K562 (cell line): ENCODE measurements around the gene MACROD2. TPM values are rescaled to one million over a fixed set of nuclear protein-coding genes. Genes with fewer than 3 reads are reported as not detected.

Source experiments
- ATAC-seq: fragments of 200-7000 bp; cut with Tn5 transposase; 3 replicates; pipeline ENCODE4 v1.9.1; 2020; ENCODE audit warnings: moderate library complexity
- BruUV-seq: library from RNA; stranded (reverse); fragments of 400-500 nt; replicated peaks from 2 replicates; lab custom pipeline; 2021; lab: Mats Ljungman, UMichigan
- CTCF ChIA-PET: fragments of 300-600 bp; formaldehyde crosslinking; extraction: SDS; loops from one replicate; lab custom pipeline; 2021; ENCODE audit warnings: low intra/inter-chr PET ratio; lab: Yijun Ruan, JAX
- POLR2A ChIA-PET: fragments of 300-600, 350-650 bp; sonication (Branson Sonifier 250); formaldehyde crosslinking; extraction: SDS; loops from one replicate; lab custom pipeline; 2021; ENCODE audit warnings: antibody characterized with exemption, inconsistent platforms; lab: Yijun Ruan, JAX
- DNase-seq, 4 experiments: peaks; one replicate each; pipeline versions ENCODE4 v3.0.0 to v3.0.0-alpha.2; 2011 to 2018; ENCODE audit warnings: low spot score in 3 of 4, mixed read lengths in 3 of 4; ENCODE audit errors: extremely low read depth in 1 of 4
- FAIRE-seq: peaks from 2 replicates; lab custom pipeline; 2011; peaks lifted over from hg19 to GRCh38; lab: Jason Lieb, UNC
- H2AFZ ChIP-seq: 2 replicates; pipeline ENCODE4 v1.6.0; 2011; ENCODE audit warnings: low read depth, low read length, control low read depth, inconsistent platforms
- H3K27ac ChIP-seq: fragments of 200-600 bp; 3 replicates; pipeline ENCODE4 v1.8.0; 2011; ENCODE audit warnings: low read depth, mild to moderate bottlenecking, control low read depth, inconsistent platforms, low read length, moderate library complexity, mixed read lengths; ENCODE audit errors: extremely low read depth
- H3K27me3 ChIP-seq, 2 experiments: fragments of 300-600 bp in 1 of 2; 2 replicates in 1 of 2; 3 replicates in 1 of 2; pipeline versions ENCODE4 v1.6.0 to v1.8.0; 2011; ENCODE audit warnings: inconsistent platforms in 2 of 2, low read length in 2 of 2, mild to moderate bottlenecking in 1 of 2, mixed read lengths in 1 of 2, moderate library complexity in 1 of 2; ENCODE audit not compliant: control insufficient read depth in 2 of 2, insufficient read depth in 2 of 2
- H3K36me3 ChIP-seq: fragments of 300-600 bp; 3 replicates; pipeline ENCODE4 v1.8.0; 2011; ENCODE audit warnings: mild to moderate bottlenecking, low read length, inconsistent platforms; ENCODE audit not compliant: control insufficient read depth, insufficient read depth
- H3K4me1 ChIP-seq, 2 experiments: fragments of 200-600 bp in 1 of 2; replicated peaks in 1 of 2; 2 replicates in 1 of 2; 3 replicates in 1 of 2; pipeline versions ENCODE4 v1.5.1 to v1.8.0; 2011; ENCODE audit warnings: inconsistent platforms in 2 of 2, low read length in 2 of 2, mild to moderate bottlenecking in 1 of 2, mixed read lengths in 1 of 2, moderate library complexity in 1 of 2; ENCODE audit not compliant: control insufficient read depth in 2 of 2, insufficient read depth in 2 of 2
- H3K4me2 ChIP-seq: 2 replicates; pipeline ENCODE4 v1.6.1; 2011; ENCODE audit warnings: low read length, control low read depth, inconsistent platforms, mixed read lengths; ENCODE audit not compliant: insufficient read depth
- H3K4me3 ChIP-seq: fragments of 200-600 bp; sonication (generic), shearing (Covaris generic); 2 replicates; pipeline ENCODE4 v1.5.1; 2016; ENCODE audit warnings: control low read depth, inconsistent platforms
- H3K79me2 ChIP-seq: fragments of 200-600 bp; 3 replicates; pipeline ENCODE4 v1.8.0; 2011; ENCODE audit warnings: low read length, inconsistent platforms; ENCODE audit not compliant: control insufficient read depth, insufficient read depth
- H3K9ac ChIP-seq, 2 experiments: 2 replicates each; pipeline versions ENCODE4 v1.6.0 to v1.6.1; 2011; ENCODE audit warnings: low read depth in 2 of 2, low read length in 2 of 2, control low read depth in 1 of 2, inconsistent platforms in 1 of 2, mild to moderate bottlenecking in 1 of 2, mixed read lengths in 1 of 2; ENCODE audit not compliant: insufficient read depth in 1 of 2
- H3K9me1 ChIP-seq: one replicate; pipeline ENCODE4 v1.6.0; 2011; ENCODE audit warnings: inconsistent platforms, mild to moderate bottlenecking, low read length, moderate library complexity; ENCODE audit not compliant: control insufficient read depth, insufficient read depth
- H3K9me3 ChIP-seq: replicated peaks from 2 replicates; pipeline ENCODE4 v1.5.1; 2011; ENCODE audit warnings: low read depth, low read length, inconsistent platforms; ENCODE audit not compliant: control insufficient read depth, insufficient read depth
- H4K20me1 ChIP-seq: replicated peaks from 2 replicates; pipeline ENCODE4 v1.6.1; 2011; ENCODE audit warnings: low read length, inconsistent platforms, mixed read lengths; ENCODE audit not compliant: control insufficient read depth, insufficient read depth
- CXXC5 ChIP-seq: fragments of 250-450 bp; sonication (Bioruptor Pico); IDR thresholded peaks from 2 replicates; pipeline ENCODE4 v1.8.0; 2022; ENCODE audit warnings: inconsistent platforms, mild to moderate bottlenecking, moderate library complexity
- FOXK2 ChIP-seq, 2 experiments: fragments of 450-650 bp; IDR thresholded peaks in 1 of 2; conservative IDR thresholded peaks in 1 of 2; 2 replicates each; pipeline ENCODE4 v1.6.1; 2016; ENCODE audit warnings: low read depth in 2 of 2, mild to moderate bottlenecking in 1 of 2
- GTF3C2 ChIP-seq: IDR thresholded peaks from 3 replicates; pipeline ENCODE4 v1.6.1; 2011; ENCODE audit warnings: borderline replicate concordance, mild to moderate bottlenecking, moderate library complexity; ENCODE audit not compliant: insufficient read length; ENCODE audit errors: extremely low read depth
- HMG20B ChIP-seq: fragments of 250-450 bp; sonication (Bioruptor Pico); IDR thresholded peaks from 2 replicates; pipeline ENCODE4 v1.5.0; 2021; ENCODE audit warnings: mild to moderate bottlenecking
- IFI16 ChIP-seq: fragments of 250-450 bp; sonication (Bioruptor Pico); IDR thresholded peaks from 2 replicates; pipeline ENCODE4 v2.1.2; 2022; ENCODE audit warnings: mild to moderate bottlenecking, inconsistent platforms
- ILF3 ChIP-seq: fragments of 450-650 bp; IDR thresholded peaks from 2 replicates; pipeline ENCODE4 v1.6.1; 2018; ENCODE audit warnings: antibody characterized with exemption, mild to moderate bottlenecking, moderate library complexity, borderline replicate concordance
- MBD1 ChIP-seq: fragments of 250-450 bp; sonication (Bioruptor Pico); IDR thresholded peaks from 2 replicates; pipeline ENCODE4 v1.8.0; 2022; ENCODE audit warnings: inconsistent platforms
- MYC ChIP-seq, 2 experiments: fragments of 250-450 bp in 1 of 2; sonication (Bioruptor Pico) in 1 of 2; IDR thresholded peaks; 2 replicates each; pipeline versions ENCODE4 v1.5.1 to v1.6.1; 2012 to 2021; ENCODE audit warnings: low read depth in 2 of 2, borderline replicate concordance in 1 of 2, improper control_type of control experiment in 1 of 2, low read length in 1 of 2, mild to moderate bottlenecking in 1 of 2, moderate library complexity in 1 of 2
- RBM14 ChIP-seq: fragments of 200-400 bp; formaldehyde crosslinking; IDR thresholded peaks from 2 replicates; pipeline ENCODE4 v1.6.1; 2018; ENCODE audit warnings: low read depth, mild to moderate bottlenecking, low read length, moderate library complexity, borderline replicate concordance; ENCODE audit not compliant: insufficient read depth
- SMARCA5 ChIP-seq: fragments of 450-650 bp; IDR thresholded peaks from 2 replicates; pipeline ENCODE4 v1.6.1; 2016
- ZNF347 ChIP-seq: fragments of 450-650 bp; formaldehyde crosslinking; IDR thresholded peaks from 2 replicates; pipeline ENCODE4 v1.4.0; 2020; ENCODE audit warnings: low read depth, mild to moderate bottlenecking, moderate library complexity
- ZNF57 ChIP-seq: fragments of 450-650 bp; formaldehyde crosslinking; IDR thresholded peaks from 2 replicates; pipeline ENCODE4 v1.4.0; 2020; ENCODE audit warnings: mild to moderate bottlenecking, moderate library complexity
- WGBS: fragments of 100-300 bp; shearing (Covaris generic); methylation state at CpG from one replicate; pipeline ENCODE4 v1.1.6; 2016; ENCODE audit warnings: low coverage, mixed read lengths; ENCODE audit not compliant: insufficient coverage; ENCODE audit errors: missing lambda C conversion rate; 5-methylcytosine and 5-hydroxymethylcytosine counted together
- in situ Hi-C: fragments of 300-500 bp; cut with MboI; formaldehyde crosslinking; loops from 4 replicates; pipeline ENCODE4 v1.15.0; 2018; ENCODE audit warnings: inconsistent platforms, mixed read lengths
- intact Hi-C: fragments of 100-400 bp; cut with micrococcal nuclease; formaldehyde crosslinking; loops from 2 replicates; pipeline ENCODE4 v1.14.2; 2022
- polyA plus RNA-seq, 8 experiments: library from polyadenylated mRNA; depleted of rRNA in 4 of 8; stranded (reverse) in 5 of 8; unstranded in 3 of 8; fragments of >200 nt; fragmentation: Nextera tagmentation in 2 of 8; fragmentation: Illumina TruSeq in 1 of 8; extraction: Ambion mirVana in 2 of 8; extraction: Trizol in 1 of 8; gene quantifications; 2 replicates each; pipeline versions ENCODE4 v1.2.1 to v1.2.3, GENCODE V29; 2011 to 2014; ENCODE audit warnings: inconsistent platforms in 1 of 8, missing spikeins in 1 of 8
- total RNA-seq, 7 experiments: library from RNA; depleted of rRNA in 6 of 7; stranded (reverse); fragments of >200 nt in 6 of 7; fragmentation: Illumina TruSeq in 2 of 7; extraction: Trizol in 2 of 7; gene quantifications; 2 replicates each; pipeline versions ENCODE4 v1.2.1 to v1.2.3, GENCODE V29; 2011 to 2021; ENCODE audit warnings: low replicate concordance in 1 of 7

MACROD2 gene
- total and polyA plus RNA-seq, 9 of the 15 experiments (the other 6 are each of a cell fraction or from before 2014, with no cell fraction given), result not detected

DNA sequence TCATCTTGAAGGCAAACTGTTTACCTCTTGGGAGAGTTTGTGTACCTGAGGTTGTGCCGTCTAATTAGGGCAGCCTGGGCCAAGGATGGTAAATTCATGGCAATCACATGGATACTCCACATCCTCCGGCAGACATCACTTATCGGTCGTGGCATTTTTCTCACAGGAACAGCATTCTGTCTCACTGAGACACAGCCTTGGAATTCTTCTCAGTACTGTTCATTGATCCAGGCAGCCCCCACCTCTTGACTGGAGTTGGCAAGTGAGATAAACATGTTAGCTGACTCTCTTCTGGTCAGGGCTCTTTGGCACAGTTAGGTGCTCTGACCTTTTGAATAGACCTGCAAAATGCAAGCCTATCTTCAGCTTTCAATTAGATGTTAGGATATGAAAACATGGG, 853.5 kb downstream of the MACROD2 start:
- FAIRE-seq, result no peak
- POLR2A ChIA-PET, result no interaction called here
- H3K27ac ChIP-seq, result no peak overlapping the region
- CTCF ChIA-PET, result no interaction called here
- H3K79me2 ChIP-seq, result no peaks in the 10 kb centered on the region
- H2AFZ ChIP-seq, result no peak overlapping the region
- no peaks in the 10 kb centered on the region for H3K27me3 ChIP-seq
- no peak for ATAC-seq
- H3K4me2 ChIP-seq, result no peak overlapping the region
- intact Hi-C loops, result no loop called here
- no TSS peak for BruUV-seq
- no peaks in the 10 kb centered on the region for H4K20me1 ChIP-seq
- no peaks in the 10 kb centered on the region for H3K4me1 ChIP-seq
- H3K36me3 ChIP-seq, result no peaks in the 10 kb centered on the region
- H3K4me3 ChIP-seq, result no peak overlapping the region
- 0% methylated on average over 1 of the region's 4 CpGs for WGBS
- H3K9me3 ChIP-seq, result no peaks in the 10 kb centered on the region
- DNase-seq, result no peak
- no peak for TF ChIP-seq ZNF57 (CRISPR knock-in tag)
- no peak for TF ChIP-seq HMG20B (CRISPR knock-in tag)
- TF ChIP-seq ILF3, result no peak
- no peak for TF ChIP-seq FOXK2 (conservative IDR thresholded peaks at IDR 0.05 in 1 of 2, IDR thresholded peaks at IDR 0.05 in 1 of 2; ENCODE audit: low read depth in 2 of 2)
- TF ChIP-seq, all 486 proteins: peak for 0
- H3K9ac ChIP-seq, result no peak overlapping the region
- in situ Hi-C loops, result no loop called here
- H3K9me1 ChIP-seq, result no peaks in the 10 kb centered on the region

GRCh38 chr20:14853079-14853478, 857.8 kb downstream of the MACROD2 start:
- CTCF ChIA-PET, result no interaction called here
- no peak for FAIRE-seq
- 0% methylated on average over 1 of the region's 2 CpGs for WGBS
- TF ChIP-seq CXXC5, result no peak
- TF ChIP-seq GTF3C2, result no peak
- no peak for TF ChIP-seq IFI16 (CRISPR knock-in tag)
- no peak for TF ChIP-seq MYC (IDR thresholded peaks at IDR 0.05; ENCODE audit: low read depth, low read length)
- TF ChIP-seq MYC (CRISPR knock-in tag; IDR thresholded peaks at IDR 0.05; ENCODE audit: borderline replicate concordance, low read depth), result no peak
- no peak for TF ChIP-seq MBD1 (CRISPR knock-in tag)
- TF ChIP-seq SMARCA5, result no peak
- TF ChIP-seq ZNF347 (CRISPR knock-in tag), result no peak
- no peak for TF ChIP-seq RBM14

More at GRCh38 chr20:14853079-14853478, 857.8 kb downstream of the MACROD2 start:
- DNase-seq, result no peak
- no peak overlapping the region for H3K4me3 ChIP-seq
- H3K9ac ChIP-seq, result no peak overlapping the region
- POLR2A ChIA-PET, result no interaction called here
- H4K20me1 ChIP-seq, result no peaks in the 10 kb centered on the region
- no peaks in the 10 kb centered on the region for H3K9me3 ChIP-seq
- H3K4me2 ChIP-seq, result no peak overlapping the region
- H3K79me2 ChIP-seq, result no peaks in the 10 kb centered on the region
- no TSS peak for BruUV-seq
- ATAC-seq, result no peak
- H2AFZ ChIP-seq, result no peak overlapping the region
- H3K36me3 ChIP-seq, result no peaks in the 10 kb centered on the region
- no peaks in the 10 kb centered on the region for H3K9me1 ChIP-seq
- H3K27ac ChIP-seq, result no peak overlapping the region
- no peaks in the 10 kb centered on the region for H3K27me3 ChIP-seq
- intact Hi-C loops (no loop called here), in situ Hi-C loops (no loop called here)
- no peaks in the 10 kb centered on the region for H3K4me1 ChIP-seq
